ENCODE data around the gene PACSIN2.

GRCh38 chr22:42992092-42992491 is 22.9 kb downstream of the PACSIN2 start:
- no peak for TF ChIP-seq POLR2A (IDR thresholded peaks at IDR 0.05; ENCODE audit: low read length)
- TF ChIP-seq GATA1 (IDR thresholded peaks at IDR 0.05; ENCODE audit: low read depth, low read length): no peak
